Tongue (tissue), 2 donors: Measurements from ENCODE around the gene PABPC1L. TPM values are rescaled to one million over a fixed set of nuclear protein-coding genes. Genes with fewer than 3 reads are reported as not detected.
A peak's percentile ranks its signal among the peaks of the same experiment; 100 is the strongest.
"Not testable (repeated sequence)": the region's sequence is repeated elsewhere in the genome, so short reads cannot be mapped to it uniquely, and the experiment has no call there.

ENCODE experiments used
- DNase-seq: peaks from one replicate; pipeline ENCODE4 v3.0.0-alpha.2; 2015
- total RNA-seq: library from RNA; depleted of rRNA; stranded (reverse); fragments of >200 nt; gene quantifications from one replicate; pipeline ENCODE4 v1.2.3, GENCODE V29; 2014

The PABPC1L gene
- 6.4 TPM for total RNA-seq

DNA sequence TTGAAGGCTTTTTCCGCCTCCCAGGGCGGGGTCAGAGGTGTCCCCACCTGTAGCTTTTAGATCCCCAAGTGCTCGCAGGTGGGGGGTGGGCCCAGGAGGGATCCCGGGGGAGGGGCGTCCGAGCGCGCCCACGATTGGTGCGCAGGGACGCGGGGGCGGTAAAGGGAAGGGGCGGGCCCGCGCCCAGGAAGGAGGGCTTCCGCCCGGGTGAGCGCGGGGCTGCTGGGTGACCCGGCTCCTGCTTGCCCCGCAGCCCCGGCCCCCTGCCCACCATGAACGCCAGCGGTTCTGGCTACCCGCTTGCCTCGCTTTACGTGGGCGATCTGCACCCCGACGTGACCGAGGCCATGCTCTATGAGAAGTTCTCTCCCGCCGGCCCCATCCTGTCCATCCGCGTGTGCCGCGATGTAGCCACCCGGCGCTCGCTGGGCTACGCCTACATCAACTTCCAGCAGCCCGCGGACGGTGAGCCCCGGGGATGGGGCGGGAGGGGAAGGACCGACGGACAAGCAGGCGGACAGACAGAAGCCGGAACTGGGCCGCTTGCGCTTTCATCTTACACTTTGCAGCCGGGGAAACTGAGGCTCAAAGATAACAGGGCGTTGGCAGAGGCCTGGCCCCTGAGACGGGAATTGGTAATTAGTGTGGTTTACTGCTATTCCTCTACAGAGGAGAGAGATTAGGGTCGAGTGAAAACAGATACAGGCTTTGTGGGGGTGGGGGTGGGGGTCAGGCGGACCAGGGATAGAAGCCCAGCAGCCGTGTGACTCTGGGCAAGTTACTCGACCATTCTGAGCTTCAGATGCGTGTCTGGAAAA lies at the start of gene PABPC1L:
PABPC1L (plus strand) TSS at position 189 of the 818 bp plus-strand sequence; CDS start at position 273, 84 bp downstream.
- peak; percentile 71 for DNase-seq

- DNase-seq: peak; percentile 24
These were observed 48.3 kb upstream of the PABPC1L start for GRCh38 chr20:44861531-44862006.

GRCh38 chr20:44862286-44862685 lies 47.6 kb upstream of the PABPC1L start:
- DNase-seq: no peak

- DNase-seq: not testable (repeated sequence)
These were observed 46.3 kb upstream of the PABPC1L start for GRCh38 chr20:44863365-44864084.

DNA sequence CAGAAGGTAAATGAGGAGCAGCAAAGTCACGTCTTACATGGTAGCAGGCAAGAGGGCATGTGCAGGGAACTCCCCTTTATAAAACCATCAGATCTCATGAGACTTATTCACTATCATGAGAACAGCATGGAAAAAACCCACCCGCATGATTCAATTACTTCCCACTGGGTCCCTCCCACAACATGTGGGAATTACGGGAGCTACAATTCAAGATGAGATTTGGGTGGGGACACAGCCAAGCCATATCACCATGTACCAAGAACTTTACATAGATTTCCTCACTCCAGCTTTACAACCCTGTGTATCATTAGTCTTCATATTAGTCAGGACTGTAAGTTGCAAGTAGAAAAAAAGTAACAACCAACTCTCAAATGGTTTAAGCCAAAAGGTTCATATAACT lies 45.4 kb upstream of the PABPC1L start:
- DNase-seq: not testable (repeated sequence)

- DNase-seq: no peak
These were observed 43.0 kb upstream of the PABPC1L start for GRCh38 chr20:44866703-44867335.

DNA sequence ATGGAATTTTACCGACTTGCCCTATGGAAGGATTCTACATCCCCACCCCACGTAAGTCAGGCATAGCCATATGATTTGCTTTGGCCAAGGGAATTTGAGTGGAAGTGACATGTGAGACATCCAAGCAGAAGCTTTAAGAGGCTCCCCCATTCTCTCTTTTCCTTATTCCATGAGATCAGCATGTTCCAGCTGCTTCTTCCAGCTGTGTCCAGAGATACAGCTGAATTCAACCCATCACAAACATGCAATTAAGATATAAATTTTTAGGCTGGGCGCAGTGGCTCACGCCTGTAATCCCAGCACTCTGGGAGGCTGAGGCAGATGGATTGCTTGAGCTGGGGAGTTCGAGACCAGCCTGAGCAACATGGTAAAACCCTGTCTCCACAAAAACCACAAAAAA lies 40.4 kb upstream of the PABPC1L start:
- peak; percentile 35 for DNase-seq

DNA sequence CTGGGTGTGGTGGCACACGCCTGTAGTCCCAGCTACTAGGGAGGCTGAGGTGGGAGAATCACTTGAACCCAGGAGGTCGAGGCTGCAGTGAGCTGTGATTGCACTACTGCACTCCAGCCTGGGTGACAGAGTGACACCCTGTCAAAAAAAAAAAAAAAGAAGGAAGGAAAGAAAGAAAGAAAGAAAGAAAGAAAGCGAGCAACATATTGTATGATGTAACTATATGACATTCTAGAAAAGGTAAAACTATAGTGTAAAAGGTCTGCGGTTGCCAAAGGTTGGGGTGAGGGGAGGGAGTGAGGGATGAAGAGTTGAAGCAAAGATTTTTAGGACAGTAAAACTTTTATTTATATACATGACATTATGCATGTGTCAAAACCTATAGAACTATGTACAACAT lies 27.5 kb upstream of the PABPC1L start:
- DNase-seq: not testable (repeated sequence)

GRCh38 chr20:44883214-44883902 lies 26.5 kb upstream of the PABPC1L start:
- no peak for DNase-seq

GRCh38 chr20:44884907-44885391 lies 24.9 kb upstream of the PABPC1L start:
- no peak for DNase-seq

DNA sequence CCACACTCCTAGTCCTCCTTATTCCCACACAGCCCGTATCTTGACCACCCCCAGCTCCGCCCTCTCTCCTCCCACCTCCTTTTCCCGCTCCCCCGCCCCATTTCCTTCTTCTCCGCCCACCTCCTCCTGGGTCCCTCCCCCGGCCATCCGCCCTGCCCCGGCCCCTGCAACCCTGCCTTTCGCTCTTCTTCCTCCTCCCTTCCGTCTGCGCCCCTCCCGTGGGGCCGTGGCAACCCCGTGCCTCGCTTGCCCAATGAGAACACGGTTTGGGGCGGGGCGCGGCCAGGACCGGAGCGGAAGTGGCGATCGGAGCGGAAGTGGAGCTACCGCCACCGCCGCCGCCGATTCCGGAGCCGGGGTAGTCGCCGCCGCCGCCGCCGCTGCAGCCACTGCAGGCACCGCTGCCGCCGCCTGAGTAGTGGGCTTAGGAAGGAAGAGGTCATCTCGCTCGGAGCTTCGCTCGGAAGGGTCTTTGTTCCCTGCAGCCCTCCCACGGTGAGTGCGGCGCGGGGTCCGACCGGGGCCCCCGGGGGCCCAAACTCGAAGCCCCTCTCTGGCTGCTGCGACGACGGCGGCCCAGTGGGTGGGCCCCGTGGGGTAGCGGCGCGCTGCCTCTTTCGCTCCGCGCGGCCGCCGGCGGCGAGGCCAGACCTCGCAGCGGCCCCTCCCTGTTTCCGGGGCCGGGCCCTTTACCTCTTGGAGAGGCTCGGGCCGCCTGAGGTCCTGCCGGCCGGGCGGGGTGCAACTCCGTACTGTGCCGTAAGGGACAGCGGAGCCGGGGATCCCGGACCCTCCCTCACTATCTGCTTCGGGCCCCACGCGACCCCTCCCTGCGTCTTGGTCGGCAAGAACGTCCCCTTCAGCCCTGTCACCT lies 24.2 kb upstream of the PABPC1L start, which contains the start of gene YWHAB:
YWHAB (plus strand) TSS at position 314 of the 874 bp plus-strand sequence. CDS start 15,829 bp downstream, outside the sequence.
- peak; percentile 99 for DNase-seq

DNA sequence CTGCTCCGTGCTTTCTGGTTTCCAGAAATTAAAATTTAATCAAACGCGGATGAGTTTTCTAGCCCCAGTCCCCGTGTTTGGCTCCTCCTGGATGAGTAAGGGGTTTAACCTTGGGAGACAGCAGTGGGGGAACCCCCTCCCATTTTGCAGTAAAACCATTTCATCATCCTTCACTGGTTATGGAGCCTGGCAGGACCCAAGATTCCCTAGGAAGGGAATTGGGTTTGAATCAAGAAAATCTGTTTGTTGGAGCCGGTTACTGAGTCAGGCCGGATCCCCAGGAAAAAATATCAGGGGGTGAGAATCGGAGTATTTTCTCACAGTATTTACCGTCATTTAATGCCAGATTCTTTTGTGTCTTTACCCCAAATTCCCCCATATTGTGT lies 23.6 kb upstream of the PABPC1L start:
- DNase-seq: peak; percentile 12

- no peak for DNase-seq
These were observed 23.0 kb upstream of the PABPC1L start for GRCh38 chr20:44886828-44887227.

DNA sequence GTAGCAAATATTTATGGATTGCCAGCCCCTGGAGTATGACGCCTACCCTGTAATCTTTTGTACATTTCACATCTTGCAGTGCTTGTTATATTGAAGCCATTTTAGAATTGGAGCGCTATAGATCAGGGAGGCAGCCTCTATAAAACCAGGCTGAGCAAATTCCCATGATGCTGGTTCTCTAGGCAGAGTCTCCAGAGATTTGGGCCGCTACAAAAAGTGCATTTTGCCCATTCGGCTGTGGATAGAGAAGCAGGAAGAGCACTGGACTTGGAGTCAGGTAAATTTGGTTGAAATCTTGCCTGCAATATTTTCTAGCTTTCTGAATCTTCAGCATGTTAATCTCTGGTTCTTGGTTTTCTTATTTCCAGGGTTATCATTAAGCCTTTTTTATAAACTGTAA lies 22.4 kb upstream of the PABPC1L start:
- no peak for DNase-seq

GRCh38 chr20:44888226-44889103 lies 21.4 kb upstream of the PABPC1L start:
- no peak for DNase-seq

- no peak for DNase-seq
These were observed 18.0 kb upstream of the PABPC1L start for GRCh38 chr20:44891826-44892225.

DNA sequence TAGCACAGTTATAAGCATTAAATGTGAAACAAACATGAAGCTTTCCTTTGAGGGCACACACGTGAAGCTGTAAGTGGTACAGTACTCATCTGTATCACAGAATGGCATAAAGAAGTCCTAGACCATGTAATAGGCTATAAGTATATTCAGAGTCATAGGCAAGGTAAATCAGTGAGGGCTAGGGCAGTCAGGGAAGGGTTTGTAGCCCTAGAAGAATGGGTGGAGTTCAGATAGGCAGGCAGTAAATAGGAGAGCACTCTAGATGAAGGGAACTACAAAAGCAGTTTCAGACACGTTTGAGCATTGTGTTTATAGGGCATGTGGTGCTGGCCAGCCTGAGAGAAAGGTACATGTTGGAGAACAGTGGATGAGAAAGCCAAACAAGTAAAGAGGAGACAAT lies 14.9 kb upstream of the PABPC1L start:
- no peak for DNase-seq

GRCh38 chr20:44896583-44896982 lies 13.3 kb upstream of the PABPC1L start:
- DNase-seq: no peak

DNA sequence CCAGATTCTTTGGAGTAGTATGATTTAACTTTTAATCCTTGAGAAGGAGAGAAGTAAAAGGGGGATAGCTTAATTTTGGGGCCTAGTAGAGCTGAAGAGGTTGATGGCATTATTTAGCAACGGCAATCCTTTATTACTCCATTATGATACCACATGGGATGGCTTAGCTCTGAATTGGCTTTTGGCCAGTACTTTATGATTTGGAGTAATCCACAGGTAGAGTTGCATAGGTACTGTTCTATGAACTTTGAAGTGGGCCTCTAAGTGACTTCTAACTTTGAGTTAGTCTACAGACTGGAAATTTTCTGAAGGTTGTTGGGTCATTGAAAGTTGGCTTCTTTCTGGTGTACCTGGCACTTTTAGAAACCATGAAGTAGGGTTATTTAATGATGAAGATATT lies 12.7 kb upstream of the PABPC1L start:
- no peak for DNase-seq
